HL-60 (cell line): ENCODE results near the gene PLPP2.

ENCODE experiments used
- GABPA ChIP-seq: IDR thresholded peaks from 2 replicates; pipeline ENCODE4 v1.6.1; 2012; ENCODE audit warnings: low read depth
- POLR2AphosphoS5 ChIP-seq: IDR thresholded peaks from 2 replicates; pipeline ENCODE4 v1.6.1; 2012; ENCODE audit warnings: low read depth
- SPI1 ChIP-seq: IDR thresholded peaks from 2 replicates; pipeline ENCODE4 v1.6.1; 2012; ENCODE audit warnings: low read depth, mild to moderate bottlenecking, borderline replicate concordance
- TF ChIP-seq, protein P1 (sequence below): IDR thresholded peaks from one replicate; pipeline ENCODE4 v1.5.1; 2011; ENCODE audit warnings: low read length, control low read depth, inconsistent platforms; ENCODE audit not compliant: insufficient read depth
- TF ChIP-seq, protein P2 (sequence below): IDR thresholded peaks from 2 replicates; pipeline ENCODE4 v1.6.1; 2012; ENCODE audit warnings: low read depth; ENCODE audit not compliant: insufficient replicate concordance

DNA sequence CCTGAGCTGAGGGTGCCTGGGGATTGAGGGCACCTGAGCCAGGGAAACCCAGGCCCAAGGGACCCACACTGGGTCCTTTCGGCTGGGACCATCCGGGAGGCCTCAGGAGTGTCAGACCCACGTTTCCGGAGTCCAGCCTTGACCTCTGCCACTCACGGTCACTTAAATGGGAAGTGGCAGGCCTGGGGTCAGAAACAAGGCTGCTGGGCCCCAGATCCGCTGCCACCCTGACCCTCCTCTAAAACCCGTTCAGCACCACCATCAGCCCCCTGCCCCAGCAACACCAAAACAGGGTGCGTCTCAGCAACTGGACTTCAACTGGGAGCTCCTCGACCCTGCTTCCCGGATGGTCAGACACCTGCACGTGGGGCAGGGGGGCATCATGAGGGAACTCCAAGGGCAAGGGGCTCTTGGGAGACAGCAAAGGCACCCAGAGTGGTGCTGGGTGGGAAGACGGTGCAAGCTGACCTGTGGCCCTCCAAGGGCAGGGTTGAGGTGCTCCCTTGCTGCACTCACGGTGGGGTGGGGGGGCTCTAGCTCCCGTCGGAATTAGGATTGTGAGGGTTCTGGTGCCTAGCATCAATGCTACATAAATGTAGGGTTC, 1.2 kb upstream of the PLPP2 start:
- TF ChIP-seq, protein P1, sequence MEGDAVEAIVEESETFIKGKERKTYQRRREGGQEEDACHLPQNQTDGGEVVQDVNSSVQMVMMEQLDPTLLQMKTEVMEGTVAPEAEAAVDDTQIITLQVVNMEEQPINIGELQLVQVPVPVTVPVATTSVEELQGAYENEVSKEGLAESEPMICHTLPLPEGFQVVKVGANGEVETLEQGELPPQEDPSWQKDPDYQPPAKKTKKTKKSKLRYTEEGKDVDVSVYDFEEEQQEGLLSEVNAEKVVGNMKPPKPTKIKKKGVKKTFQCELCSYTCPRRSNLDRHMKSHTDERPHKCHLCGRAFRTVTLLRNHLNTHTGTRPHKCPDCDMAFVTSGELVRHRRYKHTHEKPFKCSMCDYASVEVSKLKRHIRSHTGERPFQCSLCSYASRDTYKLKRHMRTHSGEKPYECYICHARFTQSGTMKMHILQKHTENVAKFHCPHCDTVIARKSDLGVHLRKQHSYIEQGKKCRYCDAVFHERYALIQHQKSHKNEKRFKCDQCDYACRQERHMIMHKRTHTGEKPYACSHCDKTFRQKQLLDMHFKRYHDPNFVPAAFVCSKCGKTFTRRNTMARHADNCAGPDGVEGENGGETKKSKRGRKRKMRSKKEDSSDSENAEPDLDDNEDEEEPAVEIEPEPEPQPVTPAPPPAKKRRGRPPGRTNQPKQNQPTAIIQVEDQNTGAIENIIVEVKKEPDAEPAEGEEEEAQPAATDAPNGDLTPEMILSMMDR, result no peak
- TF ChIP-seq POLR2AphosphoS5 (no peak), GABPA (no peak), SPI1 (no peak)
- TF ChIP-seq, protein P2, sequence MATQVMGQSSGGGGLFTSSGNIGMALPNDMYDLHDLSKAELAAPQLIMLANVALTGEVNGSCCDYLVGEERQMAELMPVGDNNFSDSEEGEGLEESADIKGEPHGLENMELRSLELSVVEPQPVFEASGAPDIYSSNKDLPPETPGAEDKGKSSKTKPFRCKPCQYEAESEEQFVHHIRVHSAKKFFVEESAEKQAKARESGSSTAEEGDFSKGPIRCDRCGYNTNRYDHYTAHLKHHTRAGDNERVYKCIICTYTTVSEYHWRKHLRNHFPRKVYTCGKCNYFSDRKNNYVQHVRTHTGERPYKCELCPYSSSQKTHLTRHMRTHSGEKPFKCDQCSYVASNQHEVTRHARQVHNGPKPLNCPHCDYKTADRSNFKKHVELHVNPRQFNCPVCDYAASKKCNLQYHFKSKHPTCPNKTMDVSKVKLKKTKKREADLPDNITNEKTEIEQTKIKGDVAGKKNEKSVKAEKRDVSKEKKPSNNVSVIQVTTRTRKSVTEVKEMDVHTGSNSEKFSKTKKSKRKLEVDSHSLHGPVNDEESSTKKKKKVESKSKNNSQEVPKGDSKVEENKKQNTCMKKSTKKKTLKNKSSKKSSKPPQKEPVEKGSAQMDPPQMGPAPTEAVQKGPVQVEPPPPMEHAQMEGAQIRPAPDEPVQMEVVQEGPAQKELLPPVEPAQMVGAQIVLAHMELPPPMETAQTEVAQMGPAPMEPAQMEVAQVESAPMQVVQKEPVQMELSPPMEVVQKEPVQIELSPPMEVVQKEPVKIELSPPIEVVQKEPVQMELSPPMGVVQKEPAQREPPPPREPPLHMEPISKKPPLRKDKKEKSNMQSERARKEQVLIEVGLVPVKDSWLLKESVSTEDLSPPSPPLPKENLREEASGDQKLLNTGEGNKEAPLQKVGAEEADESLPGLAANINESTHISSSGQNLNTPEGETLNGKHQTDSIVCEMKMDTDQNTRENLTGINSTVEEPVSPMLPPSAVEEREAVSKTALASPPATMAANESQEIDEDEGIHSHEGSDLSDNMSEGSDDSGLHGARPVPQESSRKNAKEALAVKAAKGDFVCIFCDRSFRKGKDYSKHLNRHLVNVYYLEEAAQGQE, result no peak
